OCI-LY7 (cell line): Measurements from ENCODE around the gene ATG10.

Experiments used
- CTCF ChIP-seq: fragments of 200-600 bp; sonication (generic); conservative IDR thresholded peaks from 2 replicates; pipeline ENCODE4 v1.5.1; 2014; ENCODE audit warnings: mild to moderate bottlenecking, antibody characterized with exemption, low read length, moderate library complexity, mixed read lengths
- EZH2phosphoT487 ChIP-seq: fragments of 200-600 bp; sonication (generic); IDR thresholded peaks from 2 replicates; pipeline ENCODE4 v1.6.1; 2018; ENCODE audit warnings: low read depth, borderline replicate concordance, mild to moderate bottlenecking, mixed run types, antibody characterized with exemption, low read length, moderate library complexity, mixed read lengths

GRCh38 chr5:81989204-81989603, 17.4 kb downstream of the ATG10 start:
- TF ChIP-seq CTCF (no peak), EZH2phosphoT487 (no peak)
